Naive thymus-derived CD4-positive, alpha-beta T cell (primary cell): ENCODE measurements around the gene TNNI3K. TPM values are rescaled to one million over a fixed set of nuclear protein-coding genes. Genes with fewer than 3 reads are reported as not detected.

ENCODE experiments used
- ATAC-seq: fragments of 150-1000 bp; cut with Tn5 transposase; 2 replicates; pipeline ENCODE4 v1.10.0; 2021; ENCODE audit warnings: mild to moderate bottlenecking, moderate library complexity
- CTCF ChIA-PET: fragments of 350-600 bp; sonication (Branson Sonifier 250); formaldehyde crosslinking; loops from one replicate; lab custom pipeline; 2021; ENCODE audit warnings: antibody characterized with exemption; lab: Charles Lee
- POLR2A ChIA-PET: fragments of 350-600 bp; sonication (Branson Sonifier 250); formaldehyde crosslinking; loops from one replicate; lab custom pipeline; 2021; ENCODE audit warnings: antibody characterized with exemption, inconsistent platforms; lab: Charles Lee
- DNase-seq, 9 donors: peaks; one replicate each; pipeline versions ENCODE4 v3.0.0 to v3.0.0-alpha.2; 2020 to 2022; ENCODE audit warnings: mixed read lengths in 1 of 9
- H3K27ac ChIP-seq: one replicate; pipeline ENCODE4 v1.7.0; 2013; ENCODE audit warnings: mild to moderate bottlenecking, low read depth, low read length, moderate library complexity
- H3K27me3 ChIP-seq, 2 donors: one replicate each; pipeline ENCODE4 v1.7.0; 2013; ENCODE audit warnings: low read length in 2 of 2, mild to moderate bottlenecking in 2 of 2, moderate library complexity in 2 of 2; ENCODE audit not compliant: control insufficient read depth in 2 of 2, insufficient read depth in 2 of 2
- H3K36me3 ChIP-seq, 3 experiments: 1 replicate in 2 of 3; 2 replicates in 1 of 3; pipeline ENCODE4 v1.7.0; 2013; ENCODE audit warnings: low read length in 3 of 3, mild to moderate bottlenecking in 3 of 3, moderate library complexity in 1 of 3; ENCODE audit not compliant: insufficient read depth in 3 of 3, control insufficient read depth in 2 of 3
- H3K4me1 ChIP-seq, 2 donors: one replicate each; pipeline ENCODE4 v1.7.0; 2013; ENCODE audit warnings: low read length in 2 of 2, mild to moderate bottlenecking in 2 of 2, moderate library complexity in 1 of 2; ENCODE audit not compliant: control insufficient read depth in 2 of 2, insufficient read depth in 2 of 2
- H3K4me3 ChIP-seq: 2 replicates; pipeline ENCODE4 v1.7.0; 2013; ENCODE audit warnings: mild to moderate bottlenecking, low read length
- H3K9me3 ChIP-seq, 3 experiments: 1 replicate in 2 of 3; 2 replicates in 1 of 3; pipeline ENCODE4 v1.7.0; 2013; ENCODE audit warnings: low read length in 3 of 3; ENCODE audit not compliant: control insufficient read depth in 2 of 3
- H3K27ac Mint-ChIP-seq, 9 donors: one replicate each; pipeline ENCODE4 v1.8.0; 2020 to 2022; ENCODE audit warnings: mixed read lengths in 9 of 9, mild to moderate bottlenecking in 8 of 9, moderate library complexity in 5 of 9, inconsistent platforms in 2 of 9
- H3K27me3 Mint-ChIP-seq, 5 donors: one replicate each; pipeline ENCODE4 v1.8.0; 2021 to 2022; ENCODE audit warnings: mixed read lengths in 5 of 5, mild to moderate bottlenecking in 1 of 5
- H3K36me3 Mint-ChIP-seq, 5 donors: one replicate each; pipeline ENCODE4 v1.8.0; 2020 to 2022; ENCODE audit warnings: mixed read lengths in 5 of 5, mild to moderate bottlenecking in 3 of 5, inconsistent platforms in 1 of 5
- H3K4me1 Mint-ChIP-seq, 7 donors: one replicate each; pipeline ENCODE4 v1.8.0; 2020 to 2022; ENCODE audit warnings: mixed read lengths in 7 of 7, mild to moderate bottlenecking in 3 of 7, inconsistent platforms in 1 of 7
- H3K4me3 Mint-ChIP-seq, 10 donors: one replicate each; pipeline ENCODE4 v1.8.0; 2020 to 2022; ENCODE audit warnings: mild to moderate bottlenecking in 10 of 10, mixed read lengths in 10 of 10, moderate library complexity in 6 of 10, inconsistent platforms in 2 of 10
- H3K9me3 Mint-ChIP-seq, 11 donors: one replicate each; pipeline ENCODE4 v1.8.0; 2020 to 2022; ENCODE audit warnings: mixed read lengths in 11 of 11, mild to moderate bottlenecking in 4 of 11, inconsistent platforms in 1 of 11, moderate library complexity in 1 of 11
- intact Hi-C, 2 donors: fragments of 100-400 bp; cut with micrococcal nuclease; formaldehyde crosslinking; loops; one replicate each; pipeline ENCODE4 v1.15.1; 2023
- polyA plus RNA-seq, 2 donors: library from polyadenylated mRNA; unstranded; fragments of 300-500 nt; fragmentation: Illumina TruSeq; gene quantifications; one replicate each; pipeline ENCODE4 v1.2.3, GENCODE V29; 2021
- total RNA-seq, 6 experiments: library from RNA in 5 of 6; stranded (reverse) in 5 of 6; gene quantifications; 1 replicate in 5 of 6; 2 replicates in 1 of 6; pipeline ENCODE4 v1.2.3 and lab custom pipeline; 2021 to 2026

TNNI3K gene
- total and polyA plus RNA-seq, 7 experiments from 2014 or later = 0.41 TPM; not detected in 6

DNA sequence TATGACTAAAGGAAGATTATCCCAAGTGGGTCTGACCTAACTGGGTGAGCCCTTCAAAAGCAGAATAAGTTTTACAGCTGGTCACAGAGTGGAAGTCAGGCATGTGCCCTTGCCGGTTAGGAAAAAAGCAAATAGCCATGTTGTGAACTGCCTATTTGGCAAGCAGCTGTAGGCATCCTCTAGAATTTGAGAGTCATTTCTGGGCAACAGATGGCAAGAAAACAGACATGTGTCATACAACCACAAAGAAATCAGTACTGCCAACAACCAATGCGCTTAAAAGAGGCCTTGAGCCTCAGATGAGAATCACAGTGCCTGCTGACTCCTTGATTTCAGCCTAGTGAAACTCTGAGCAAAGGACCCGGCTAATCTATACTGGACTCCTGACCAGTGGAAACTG is 250.4 kb downstream of the TNNI3K start:
- CTCF ChIA-PET = no interaction called here
- Mint-ChIP-seq H3K4me3 (no peak overlapping the region), H3K36me3 (no peaks in the 10 kb centered on the region)

DNA sequence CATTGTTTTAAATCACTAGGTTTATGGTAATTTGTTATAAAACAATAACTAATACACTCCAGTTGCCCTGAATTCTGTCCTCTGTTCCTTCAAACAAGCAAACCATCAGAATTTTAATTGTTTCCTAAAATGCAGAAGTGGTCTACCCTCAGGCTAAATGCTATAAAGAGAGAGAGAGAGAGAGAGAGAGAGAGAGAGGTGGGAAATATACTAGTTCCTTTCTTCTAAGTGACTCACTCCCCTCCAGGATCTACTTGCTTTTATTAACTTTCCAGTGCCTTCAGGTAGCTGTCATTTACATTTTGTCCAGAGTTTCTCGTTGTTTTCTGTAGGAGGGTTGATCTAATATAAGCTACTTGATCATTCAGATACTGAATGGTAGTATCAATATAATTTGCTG is 250.8 kb downstream of the TNNI3K start:
- intact Hi-C loops = no loop called here
- ATAC-seq = no peak
- no peak overlapping the region for H3K4me3 ChIP-seq
- no peak for DNase-seq
- Mint-ChIP-seq H3K4me1 (no peaks in the 10 kb centered on the region), H3K27me3 (peaks cover 0 to 14% (median 0%) of the 10 kb centered on the region in 5 donors), H3K27ac (no peak overlapping the region), H3K9me3 (no peaks in the 10 kb centered on the region), H3K4me3 (no peak overlapping the region), H3K36me3 (no peaks in the 10 kb centered on the region)
- CTCF ChIA-PET = no interaction called here
- H3K4me1 ChIP-seq = no peaks in the 10 kb centered on the region
- no peaks in the 10 kb centered on the region for H3K27me3 ChIP-seq
- no peaks in the 10 kb centered on the region for H3K36me3 ChIP-seq
- H3K27ac ChIP-seq = no peak overlapping the region
- no peaks in the 10 kb centered on the region for H3K9me3 ChIP-seq
- POLR2A ChIA-PET = interaction anchor here (0.7 kb wide), 1 partner anchor 66 kb away, joined by 4 read pairs; no protein-coding TSS in a partner anchor

More for the DNA sequence above, 250.4 kb downstream of the TNNI3K start:
- Mint-ChIP-seq H3K27me3 (peaks cover 0 to 12% (median 0%) of the 10 kb centered on the region in 5 donors), H3K27ac (no peak overlapping the region), H3K4me1 (no peaks in the 10 kb centered on the region), H3K9me3 (no peaks in the 10 kb centered on the region)
- Histone ChIP-seq H3K27me3 (no peaks in the 10 kb centered on the region), H3K9me3 (no peaks in the 10 kb centered on the region), H3K27ac (no peak overlapping the region), H3K4me3 (no peak overlapping the region), H3K36me3 (no peaks in the 10 kb centered on the region), H3K4me1 (no peaks in the 10 kb centered on the region)
- POLR2A ChIA-PET = no interaction called here
- DNase-seq (no peak), ATAC-seq (no peak)
- intact Hi-C loops = no loop called here

DNA sequence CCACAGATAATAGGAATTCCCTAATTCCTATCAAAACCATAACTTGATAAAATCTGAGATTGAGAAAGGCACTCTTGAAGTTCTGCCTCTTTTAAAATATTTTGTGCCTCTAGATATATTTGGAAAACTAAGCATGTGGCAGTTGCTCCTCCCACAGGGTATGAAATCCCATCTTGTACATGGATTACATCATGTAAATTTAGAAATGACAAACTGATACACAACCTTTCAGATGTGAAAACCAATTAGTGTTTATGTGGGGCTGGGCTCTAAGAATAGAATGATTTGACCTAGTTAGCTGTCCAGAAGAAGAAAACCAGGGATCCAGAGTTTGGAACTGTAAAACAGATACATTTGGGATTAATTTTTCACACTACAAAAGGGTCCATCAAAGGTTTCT is 261.5 kb downstream of the TNNI3K start:
- no peak overlapping the region for H3K27ac ChIP-seq
- Mint-ChIP-seq H3K9me3 (peaks cover 0 to 4% (median 0%) of the 10 kb centered on the region in 11 donors), H3K4me1 (no peaks in the 10 kb centered on the region), H3K4me3 (no peak overlapping the region), H3K36me3 (no peaks in the 10 kb centered on the region), H3K27me3 (no peaks in the 10 kb centered on the region), H3K27ac (no peak overlapping the region)
- intact Hi-C loops = no loop called here
- ATAC-seq (no peak), DNase-seq (no peak)
- CTCF ChIA-PET = no interaction called here
- H3K27me3 ChIP-seq = no peaks in the 10 kb centered on the region
- H3K4me1 ChIP-seq = no peaks in the 10 kb centered on the region
- no peaks in the 10 kb centered on the region for H3K9me3 ChIP-seq
- H3K36me3 ChIP-seq = no peaks in the 10 kb centered on the region
- no peak overlapping the region for H3K4me3 ChIP-seq
- POLR2A ChIA-PET = no interaction called here

DNA sequence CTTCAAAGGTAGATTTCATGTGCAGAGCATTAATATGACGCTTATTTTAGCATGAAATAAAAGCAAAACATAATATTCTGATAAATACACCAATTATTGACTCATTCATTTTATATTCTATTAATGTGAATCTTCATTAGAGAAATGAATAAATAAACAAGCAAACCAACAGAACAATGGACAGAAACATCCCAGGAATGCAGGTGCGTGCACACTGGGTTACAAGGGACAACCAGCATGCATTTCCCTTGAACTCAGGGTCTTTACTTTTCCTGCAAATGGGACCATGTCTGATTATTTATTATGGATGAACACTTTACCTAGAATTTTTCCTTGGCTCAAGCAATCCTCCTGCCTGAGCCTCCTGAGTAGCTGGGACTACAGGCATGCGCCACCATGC is 263.7 kb downstream of the TNNI3K start:
- Histone ChIP-seq H3K27me3 (no peaks in the 10 kb centered on the region), H3K4me1 (no peaks in the 10 kb centered on the region), H3K27ac (no peak overlapping the region), H3K4me3 (no peak overlapping the region), H3K9me3 (no peaks in the 10 kb centered on the region), H3K36me3 (no peaks in the 10 kb centered on the region)
- ATAC-seq (no peak), DNase-seq (no peak)
- peaks cover 0 to 4% (median 0%) of the 10 kb centered on the region in 11 donors for H3K9me3 Mint-ChIP-seq
- CTCF ChIA-PET = no interaction called here
- H3K27ac Mint-ChIP-seq = no peak overlapping the region
- intact Hi-C loops = no loop called here
- H3K27me3 Mint-ChIP-seq = peaks cover 0 to 4% (median 0%) of the 10 kb centered on the region in 5 donors
- no peaks in the 10 kb centered on the region for H3K36me3 Mint-ChIP-seq
- POLR2A ChIA-PET = no interaction called here
- no peak overlapping the region for H3K4me3 Mint-ChIP-seq
- no peaks in the 10 kb centered on the region for H3K4me1 Mint-ChIP-seq

DNA sequence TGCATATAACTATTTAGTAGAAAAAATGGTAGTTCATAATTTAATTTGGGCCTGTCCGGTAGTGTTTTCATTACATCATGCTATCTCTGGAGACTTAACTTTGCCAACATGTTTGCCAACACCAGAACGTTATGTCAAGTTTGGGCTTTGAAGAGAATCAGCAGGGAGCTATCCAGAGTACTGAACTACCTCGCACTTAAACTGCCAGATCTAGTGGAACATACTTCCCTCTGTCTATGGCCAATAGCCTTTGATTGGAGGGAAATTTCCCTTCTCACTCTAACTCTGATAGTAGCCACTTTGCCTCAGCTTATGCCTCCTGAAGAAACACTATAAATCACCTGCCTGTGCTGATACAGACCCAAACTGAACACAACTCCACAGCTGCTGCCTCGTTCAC is 267.2 kb downstream of the TNNI3K start:
- CTCF ChIA-PET = no interaction called here
- Mint-ChIP-seq H3K36me3 (no peaks in the 10 kb centered on the region), H3K4me3 (no peak overlapping the region), H3K27ac (no peak overlapping the region), H3K27me3 (peaks cover 0 to 4% (median 0%) of the 10 kb centered on the region in 5 donors), H3K4me1 (peaks cover 0 to 4% (median 0%) of the 10 kb centered on the region in 7 donors), H3K9me3 (peaks cover 0 to under 1% (median 0%) of the 10 kb centered on the region in 11 donors)
- intact Hi-C loops = no loop called here
- DNase-seq (no peak), ATAC-seq (no peak)
- Histone ChIP-seq H3K9me3 (no peaks in the 10 kb centered on the region), H3K27ac (no peak overlapping the region), H3K27me3 (no peaks in the 10 kb centered on the region), H3K4me3 (no peak overlapping the region), H3K36me3 (no peaks in the 10 kb centered on the region), H3K4me1 (no peaks in the 10 kb centered on the region)
- POLR2A ChIA-PET = no interaction called here

DNA sequence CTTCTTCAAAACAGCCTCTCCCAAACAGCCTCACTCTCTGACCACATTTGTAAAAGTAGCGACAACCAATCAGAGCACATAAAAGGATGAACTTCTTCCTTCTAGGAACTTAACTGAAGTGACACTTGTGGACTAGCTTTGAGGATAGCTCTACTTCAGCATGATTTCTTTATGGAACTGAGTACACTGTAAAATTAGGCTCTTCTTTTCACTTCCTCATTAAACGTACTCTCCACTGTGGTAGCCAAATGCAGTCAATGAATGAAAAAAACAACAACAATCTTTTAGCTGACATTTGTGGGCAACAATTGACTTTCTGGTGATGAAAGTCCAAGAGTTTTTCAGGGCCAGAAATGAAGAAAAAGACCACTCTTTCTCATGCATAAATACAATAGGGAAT is 267.7 kb downstream of the TNNI3K start:
- Histone ChIP-seq H3K27me3 (no peaks in the 10 kb centered on the region), H3K4me1 (no peaks in the 10 kb centered on the region), H3K27ac (no peak overlapping the region), H3K9me3 (no peaks in the 10 kb centered on the region), H3K36me3 (no peaks in the 10 kb centered on the region), H3K4me3 (no peak overlapping the region)
- Mint-ChIP-seq H3K9me3 (no peaks in the 10 kb centered on the region), H3K36me3 (no peaks in the 10 kb centered on the region), H3K4me3 (no peak overlapping the region), H3K27me3 (peaks cover 0 to 4% (median 0%) of the 10 kb centered on the region in 5 donors), H3K27ac (no peak overlapping the region), H3K4me1 (peaks cover 0 to 4% (median 0%) of the 10 kb centered on the region in 7 donors)
- DNase-seq (no peak), ATAC-seq (no peak)
- ChIA-PET CTCF (interaction anchor here (0.6 kb wide), 1 partner anchor 58 kb away, joined by 3 read pairs; no protein-coding TSS in a partner anchor), POLR2A (no interaction called here)
- intact Hi-C loops = no loop called here

DNA sequence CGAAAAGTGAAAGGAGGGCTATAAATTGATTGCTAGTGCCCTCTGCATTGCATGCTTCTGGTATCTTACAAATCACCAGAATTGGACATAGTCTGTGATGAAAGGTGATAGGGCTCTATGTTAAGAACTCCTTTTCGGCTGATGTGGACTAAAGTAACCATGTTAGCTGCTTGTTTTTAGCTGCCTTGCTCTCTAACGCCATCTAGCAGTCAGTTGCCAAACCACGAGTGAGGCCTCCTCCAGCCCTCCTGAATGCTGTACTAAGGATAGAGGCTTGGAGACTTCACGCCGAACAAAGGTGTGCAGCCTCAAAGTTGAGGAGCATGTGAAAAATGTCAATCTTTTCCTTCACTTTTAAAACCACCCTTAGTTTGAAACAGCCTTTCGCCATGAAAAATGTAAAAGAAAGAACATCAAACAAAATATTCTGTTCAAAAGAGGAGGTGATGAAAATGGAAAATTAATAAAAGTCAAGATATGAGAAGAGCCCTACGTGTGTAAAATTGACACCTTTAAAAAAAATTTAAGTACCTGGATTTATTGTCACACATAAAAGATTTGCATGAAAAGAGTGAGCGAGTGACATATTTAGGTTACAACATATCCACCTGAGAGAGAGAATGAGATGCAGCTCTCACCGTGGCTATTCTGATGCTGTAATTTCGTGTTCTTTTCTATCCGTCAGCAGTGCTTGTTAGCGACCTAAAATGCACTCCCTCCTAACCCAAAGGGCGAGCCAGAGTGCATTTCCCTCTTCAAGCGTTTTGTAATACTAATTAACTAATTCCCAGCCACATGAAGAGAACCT is 269.1 kb downstream of the TNNI3K start:
- DNase-seq (peak in 4 of 9 donors; percentile 3 to 30 (median 12)), ATAC-seq (peak; percentile 44)
- Mint-ChIP-seq H3K9me3 (no peaks in the 10 kb centered on the region), H3K27ac (peak overlapping the region in 1 of 9 donors; percentile 28), H3K36me3 (no peaks in the 10 kb centered on the region), H3K27me3 (peaks cover 0 to 4% (median 0%) of the 10 kb centered on the region in 5 donors), H3K4me1 (peaks cover 0 to 4% (median 0%) of the 10 kb centered on the region in 7 donors), H3K4me3 (no peak overlapping the region)
- Histone ChIP-seq H3K36me3 (no peaks in the 10 kb centered on the region), H3K9me3 (no peaks in the 10 kb centered on the region), H3K4me1 (no peaks in the 10 kb centered on the region), H3K27ac (no peak overlapping the region), H3K27me3 (no peaks in the 10 kb centered on the region), H3K4me3 (no peak overlapping the region)
- ChIA-PET POLR2A (no interaction called here), CTCF (no interaction called here)
- intact Hi-C loops = no loop called here
